ENCODE results near the gene HIVEP1. TPM values are rescaled to one million over a fixed set of nuclear protein-coding genes. Genes with fewer than 3 reads are reported as not detected.

HIVEP1 gene
- total RNA-seq, 4 donors from 2014 or later: 23.2 to 41.5 (median 32.6) TPM

- TF ChIP-seq CTCF (IDR thresholded peaks at IDR 0.05) (no peak), POLR2A (IDR thresholded peaks at IDR 0.05) (no peak)
- no peak for DNase-seq (ENCODE audit: low spot score in 2 of 2)
- intact Hi-C loops (cut with DNase I; ENCODE audit: low total_unique reads): no loop called here
- WGBS, 2 donors: 92 to 95% methylated on average over 9 of the region's 9 CpGs
- H3K4me3 ChIP-seq (ENCODE audit: low read depth, poor library complexity, severe bottlenecking): no peak overlapping the region
These were observed 100.6 kb downstream of the HIVEP1 start for GRCh38 chr6:12112540-12113189.

- 94 to 98% methylated on average over 6 of the region's 6 CpGs for WGBS, 2 donors
- TF ChIP-seq CTCF (IDR thresholded peaks at IDR 0.05) (no peak), POLR2A (IDR thresholded peaks at IDR 0.05) (no peak)
- intact Hi-C loops (cut with DNase I; ENCODE audit: low total_unique reads): no loop called here
- H3K4me3 ChIP-seq (ENCODE audit: low read depth, poor library complexity, severe bottlenecking): no peak overlapping the region
- no peak for DNase-seq (ENCODE audit: low spot score in 2 of 2)
These were observed 101.1 kb downstream of the HIVEP1 start for GRCh38 chr6:12113190-12113577.

- no peak for DNase-seq (ENCODE audit: low spot score in 2 of 2)
- intact Hi-C loops (cut with DNase I; ENCODE audit: low total_unique reads): no loop called here
- TF ChIP-seq CTCF (IDR thresholded peaks at IDR 0.05) (no peak), POLR2A (IDR thresholded peaks at IDR 0.05) (no peak)
- no peak overlapping the region for H3K4me3 ChIP-seq (ENCODE audit: low read depth, poor library complexity, severe bottlenecking)
- 91 to 95% methylated on average over 6 of the region's 6 CpGs for WGBS, 2 donors
These were observed 102.0 kb downstream of the HIVEP1 start for GRCh38 chr6:12114055-12114503.

- 71 to 75% methylated on average over 1 of the region's 1 CpG for WGBS, 2 donors
- intact Hi-C loops (cut with DNase I; ENCODE audit: low total_unique reads): no loop called here
- DNase-seq (ENCODE audit: low spot score in 2 of 2): no peak
- no peak overlapping the region for H3K4me3 ChIP-seq (ENCODE audit: low read depth, poor library complexity, severe bottlenecking)
- TF ChIP-seq CTCF (IDR thresholded peaks at IDR 0.05) (no peak), POLR2A (IDR thresholded peaks at IDR 0.05) (no peak)
These were observed 102.9 kb downstream of the HIVEP1 start for GRCh38 chr6:12115001-12115400.

GRCh38 chr6:12115492-12115891, 103.4 kb downstream of the HIVEP1 start:
- no peak overlapping the region for H3K4me3 ChIP-seq (ENCODE audit: low read depth, poor library complexity, severe bottlenecking)
- WGBS, 2 donors: 96 to 100% methylated on average over 4 of the region's 4 CpGs
- TF ChIP-seq POLR2A (IDR thresholded peaks at IDR 0.05) (no peak), CTCF (IDR thresholded peaks at IDR 0.05) (no peak)
- no peak for DNase-seq (ENCODE audit: low spot score in 2 of 2)
- intact Hi-C loops (cut with DNase I; ENCODE audit: low total_unique reads): no loop called here

GRCh38 chr6:12116264-12116800, 104.2 kb downstream of the HIVEP1 start:
- no peak for TF ChIP-seq CTCF (IDR thresholded peaks at IDR 0.05)
- intact Hi-C loops (cut with DNase I; ENCODE audit: low total_unique reads): no loop called here
- 93 to 97% methylated on average over 2 of the region's 2 CpGs for WGBS, 2 donors
- DNase-seq (ENCODE audit: low spot score in 2 of 2): no peak
- no peak overlapping the region for H3K4me3 ChIP-seq (ENCODE audit: low read depth, poor library complexity, severe bottlenecking)
